ENCODE measurements around the gene ABITRAM.
A peak's percentile ranks its signal among the peaks of the same experiment; 100 is the strongest.
"Not testable (repeated sequence)": the region's sequence is repeated elsewhere in the genome, so short reads cannot be mapped to it uniquely, and the experiment has no call there.

The ABITRAM gene, protein sequence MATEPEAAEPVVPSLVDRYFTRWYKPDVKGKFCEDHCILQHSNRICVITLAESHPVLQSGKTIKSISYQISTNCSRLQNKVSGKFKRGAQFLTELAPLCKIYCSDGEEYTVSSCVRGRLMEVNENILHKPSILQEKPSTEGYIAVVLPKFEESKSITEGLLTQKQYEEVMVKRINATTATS

DNA sequence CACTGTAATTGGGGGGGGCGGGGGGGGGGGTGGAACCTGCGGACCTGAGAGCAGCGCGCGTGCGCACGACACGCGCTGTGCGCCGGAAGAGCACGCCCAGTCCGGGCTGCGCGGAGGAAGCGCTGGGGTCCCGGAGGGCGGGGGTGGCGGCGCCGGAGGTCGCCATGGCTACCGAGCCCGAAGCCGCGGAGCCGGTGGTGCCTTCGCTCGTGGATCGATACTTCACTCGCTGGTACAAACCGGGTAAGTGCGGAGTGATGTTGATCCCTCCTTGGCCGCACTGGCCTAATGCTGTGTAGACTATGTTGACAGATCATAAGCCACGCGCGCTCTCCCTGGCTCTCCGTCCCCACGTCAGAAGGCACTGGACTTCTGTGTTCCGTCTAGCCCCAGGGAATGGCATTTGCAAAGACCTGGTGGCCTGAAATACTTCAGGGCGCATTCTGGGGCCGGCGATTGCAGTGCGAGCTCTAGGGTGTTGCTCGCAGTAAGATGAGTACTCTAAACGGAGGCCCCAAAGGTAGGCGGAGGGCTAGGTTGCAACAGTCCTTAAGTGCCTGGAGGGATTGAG, at the start of gene ABITRAM:
TSS of gene ABITRAM (plus strand) at position 78 of the 571 bp plus-strand sequence. CDS start at position 165, 87 bp downstream.
- peak; percentile 83 for DNase-seq (ENCODE audit: low read depth)

DNA sequence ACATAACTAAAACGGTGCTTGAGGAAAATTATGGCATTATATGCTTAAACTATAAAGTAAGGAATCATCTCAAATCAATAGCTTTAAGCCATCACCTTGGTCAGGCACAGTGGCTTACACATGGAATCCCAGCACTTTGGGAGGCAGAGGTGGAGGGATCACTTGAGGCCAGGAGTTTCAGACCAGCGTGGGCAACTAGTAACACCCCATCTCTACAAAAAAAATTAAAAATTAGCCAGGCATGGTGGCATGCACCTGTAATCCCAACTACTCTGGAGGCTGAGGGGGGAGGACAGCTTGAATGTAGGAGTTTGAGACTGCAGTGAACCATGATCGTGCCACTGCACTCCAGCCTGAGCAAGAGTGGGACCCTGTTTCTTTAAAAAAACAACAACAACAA, 49.5 kb upstream of the ABITRAM start:
- no peak for DNase-seq (ENCODE audit: low read depth)

DNA sequence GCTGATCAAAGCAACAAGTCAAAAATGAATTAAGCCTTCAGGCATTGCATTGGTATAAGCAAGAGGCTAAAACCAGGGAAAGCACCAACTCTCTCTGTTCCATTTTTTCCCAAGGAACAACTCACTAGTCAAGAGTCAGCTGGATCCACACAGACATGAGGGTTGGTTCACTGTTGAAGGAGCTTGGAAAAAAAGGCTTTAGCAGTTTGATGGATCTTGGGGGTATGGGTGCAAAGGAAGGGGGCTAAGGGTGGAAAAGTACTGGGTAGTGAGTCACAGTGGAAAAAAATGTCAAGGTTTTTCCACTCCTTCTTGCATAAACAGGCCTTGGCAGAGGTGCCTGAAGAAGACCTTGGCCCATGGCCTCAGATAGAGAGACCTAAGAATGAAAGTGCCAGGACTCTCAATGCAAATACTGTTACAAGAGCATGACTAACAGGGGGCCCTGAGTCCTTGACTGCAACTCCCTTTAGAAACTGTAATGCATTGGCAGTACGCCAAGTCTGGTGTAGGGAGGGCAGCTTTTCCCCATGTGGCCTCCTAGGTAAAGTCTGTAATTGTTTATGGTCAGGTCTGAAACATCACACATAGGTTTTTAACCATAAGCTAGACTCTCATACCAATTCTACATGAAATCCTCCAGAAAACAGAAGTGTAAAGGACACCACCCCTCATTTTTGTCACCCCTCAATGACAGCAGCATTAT, 48.4 kb upstream of the ABITRAM start:
- DNase-seq (ENCODE audit: low read depth), result peak; percentile 85

DNA sequence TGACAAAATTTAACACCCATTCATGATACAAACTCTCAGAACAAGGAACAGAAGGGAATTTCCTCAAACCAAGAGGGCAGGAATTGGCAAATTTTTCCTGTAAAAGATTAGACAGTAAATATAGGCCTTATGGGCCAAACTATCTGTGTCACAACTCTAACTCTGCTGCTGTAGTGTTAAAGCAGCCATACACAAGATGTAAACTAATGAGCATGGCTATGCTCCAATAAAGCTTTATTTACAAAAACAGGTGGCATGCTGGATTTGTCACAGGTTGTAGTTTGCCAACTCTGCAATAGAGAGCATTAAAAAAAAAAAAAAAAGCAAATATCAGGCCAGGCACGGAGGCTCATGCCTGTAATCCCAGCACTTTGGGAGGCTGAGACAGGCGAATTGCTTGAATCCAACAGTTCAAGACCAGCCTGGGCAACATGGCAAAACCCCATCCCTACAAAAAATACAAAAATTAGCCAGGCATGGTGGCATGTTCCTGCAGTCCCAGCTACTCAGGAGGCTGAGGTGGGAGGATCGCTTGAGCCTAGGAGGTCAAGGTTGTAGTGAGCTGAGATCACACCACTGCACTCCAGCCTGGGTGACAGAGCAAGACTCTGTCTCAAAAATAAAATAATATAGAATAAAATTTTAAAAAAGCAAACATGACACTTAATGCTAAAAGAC, 47.5 kb upstream of the ABITRAM start:
- DNase-seq (ENCODE audit: low read depth), result not testable (repeated sequence)

DNA sequence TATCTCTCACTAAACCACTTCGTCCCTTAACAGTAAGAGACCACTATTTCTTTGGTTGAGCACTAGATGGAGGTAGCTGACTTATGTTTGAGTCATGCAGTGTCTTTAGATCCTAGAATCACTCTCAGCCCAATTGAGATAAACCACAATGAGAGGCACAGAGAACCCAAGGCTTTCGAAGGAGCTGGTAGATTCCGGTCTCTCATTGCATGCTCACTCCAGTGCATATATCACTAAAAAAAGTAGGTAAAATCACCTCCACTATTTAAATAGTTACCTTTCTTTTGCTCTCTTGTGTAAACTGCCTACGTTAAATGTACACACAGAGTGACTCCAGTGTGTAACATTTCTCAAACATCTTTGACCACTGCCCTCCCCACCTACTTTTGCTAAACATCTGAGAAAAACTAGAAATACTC, 44.5 kb upstream of the ABITRAM start:
- DNase-seq (ENCODE audit: low read depth), result peak; percentile 59

DNA sequence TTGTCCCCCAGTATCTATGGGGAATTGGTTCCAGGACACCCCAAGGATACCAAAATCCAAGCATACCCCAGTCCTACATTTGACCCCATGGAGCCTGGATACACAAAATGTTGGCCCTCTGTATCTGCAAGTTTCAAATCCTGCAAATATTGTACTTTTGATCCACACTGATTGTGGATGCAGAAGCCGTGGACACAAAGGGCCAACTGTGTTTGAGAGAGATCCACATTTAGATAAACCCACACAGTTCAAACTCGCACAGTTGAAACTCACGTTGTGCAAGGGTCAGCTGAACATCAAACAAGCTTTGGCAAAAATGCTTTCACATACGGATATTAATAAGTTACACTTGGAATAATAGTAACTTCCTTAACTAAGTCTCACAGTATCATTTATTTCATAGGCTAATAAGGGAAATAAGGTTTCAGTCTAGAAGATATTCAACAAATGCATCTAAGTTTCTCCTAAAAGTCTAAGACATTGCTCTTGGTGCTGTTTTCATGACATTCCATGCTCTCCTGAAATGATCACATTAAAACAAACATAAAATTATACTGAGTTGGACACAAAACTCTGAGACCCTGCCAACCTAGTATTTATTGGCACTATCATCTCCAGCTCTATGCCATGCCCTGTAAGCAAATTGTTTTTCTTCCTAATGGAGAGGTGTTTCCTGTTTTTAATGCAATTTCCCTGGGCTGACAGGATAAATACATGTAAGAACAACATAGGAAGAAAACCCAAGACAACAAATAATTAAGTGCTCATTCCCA, 39.8 kb upstream of the ABITRAM start:
- no peak for DNase-seq (ENCODE audit: low read depth)

DNA sequence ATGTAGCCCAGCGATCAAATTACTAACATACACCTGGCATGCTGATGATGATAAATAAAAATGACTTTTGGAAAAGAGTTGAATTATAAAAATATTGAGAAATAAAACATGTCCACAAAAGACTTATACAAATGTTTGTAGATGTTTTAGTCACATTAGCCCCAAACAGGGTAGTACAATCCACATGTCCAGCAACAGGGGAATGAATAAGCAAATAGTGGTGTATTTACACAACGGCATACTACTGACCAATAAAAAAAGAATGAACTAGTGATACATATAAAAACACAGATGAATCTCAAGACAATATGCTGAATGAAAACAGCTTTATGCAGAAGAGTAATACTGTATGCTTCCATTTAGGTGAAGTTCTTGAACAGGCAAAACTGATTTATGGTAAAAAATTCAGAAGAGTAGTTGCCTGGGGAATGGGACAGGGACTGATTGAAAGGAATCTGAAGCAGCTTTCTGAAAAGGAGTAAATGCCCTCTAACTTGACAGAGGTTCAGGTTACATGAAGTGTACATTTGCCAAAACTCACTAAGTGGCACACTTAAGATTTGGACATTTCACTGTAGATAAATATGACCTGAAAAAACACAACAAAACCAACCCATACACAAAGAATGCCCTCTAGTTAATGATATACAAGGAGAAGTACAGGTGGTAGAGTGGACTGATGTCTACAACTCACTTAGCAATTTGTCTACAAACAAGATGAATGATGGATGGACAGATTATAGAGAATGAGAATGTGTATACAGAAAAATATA, 36.7 kb upstream of the ABITRAM start:
- DNase-seq (ENCODE audit: low read depth), result no peak

DNA sequence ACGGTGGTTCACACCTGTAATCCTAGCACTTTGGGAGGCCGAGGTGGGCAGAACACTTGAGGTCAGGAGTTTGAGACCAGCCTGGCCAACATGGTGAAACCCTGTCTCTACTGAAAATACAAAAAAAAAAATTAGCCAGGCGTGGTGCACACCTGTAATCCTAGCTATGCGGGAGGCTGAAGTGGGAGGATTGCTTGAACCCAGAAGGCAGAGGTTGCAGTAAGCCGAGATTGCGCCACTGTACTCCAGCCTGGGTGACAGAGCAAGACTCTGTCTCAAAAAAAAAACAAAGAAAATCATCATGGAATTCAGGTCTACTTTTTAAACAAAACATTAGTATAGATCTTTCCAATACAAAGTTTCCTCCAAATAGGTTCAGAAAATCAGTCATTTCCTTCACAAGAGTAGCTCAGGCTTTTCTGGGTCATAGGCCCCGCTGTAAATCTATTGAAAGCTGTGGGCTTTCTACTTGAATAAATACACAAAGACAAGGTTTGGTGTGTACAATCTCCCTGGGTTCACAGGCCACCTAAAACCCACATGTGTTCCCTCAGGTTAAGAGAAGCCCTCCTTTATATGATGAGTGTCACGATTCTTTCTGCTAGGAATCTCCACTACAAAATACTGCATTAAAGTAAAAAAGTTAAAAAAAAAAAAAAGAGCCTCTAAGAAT, 35.0 kb upstream of the ABITRAM start:
- not testable (repeated sequence) for DNase-seq (ENCODE audit: low read depth)

DNA sequence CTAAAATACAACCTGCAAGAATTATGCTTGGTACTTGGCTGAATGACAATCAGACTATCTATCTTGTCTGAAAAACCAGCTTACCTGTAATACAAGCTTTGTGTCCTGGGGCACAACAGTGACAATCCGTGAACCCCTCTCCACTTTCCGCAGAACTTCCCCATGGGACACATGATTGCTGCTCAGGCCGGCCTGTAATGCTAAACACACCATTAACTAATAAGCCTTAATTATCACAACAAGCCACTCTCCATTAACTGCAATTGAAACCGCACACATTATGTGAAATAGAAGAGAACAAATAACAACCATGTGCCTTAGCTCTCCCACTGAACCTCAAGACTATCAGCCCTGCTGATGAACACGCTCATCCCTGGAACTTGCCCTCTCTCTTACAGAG, 34.0 kb upstream of the ABITRAM start:
- no peak for DNase-seq (ENCODE audit: low read depth)

DNA sequence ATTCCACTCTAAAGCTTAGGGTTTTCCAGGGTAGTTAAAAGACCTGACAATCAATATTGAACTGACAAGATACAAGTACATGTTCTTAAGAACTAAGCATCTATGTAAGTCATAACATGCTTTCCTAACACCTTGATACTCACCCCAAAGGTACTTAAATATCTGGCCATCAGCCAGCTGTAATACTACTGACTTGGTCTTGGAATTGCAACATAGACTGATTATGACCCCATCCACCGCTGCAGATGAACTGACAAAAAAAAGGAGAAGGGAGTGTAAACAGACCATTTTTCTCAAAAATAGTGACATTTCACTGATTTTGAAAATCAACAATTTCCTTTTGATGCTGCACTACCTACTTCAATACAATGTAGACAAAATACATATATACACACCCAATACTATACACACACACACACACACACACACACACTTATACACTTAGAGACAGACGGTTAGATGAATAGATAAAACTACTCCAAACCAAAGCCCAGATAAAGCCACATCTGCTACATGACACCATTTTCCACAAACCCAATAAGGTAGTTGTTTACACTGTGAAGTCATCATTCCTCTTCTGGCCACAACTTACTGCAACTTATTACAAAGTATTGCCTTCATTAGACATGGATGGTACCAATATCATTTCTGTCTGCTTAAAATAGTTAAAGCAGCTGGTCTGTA, 30.6 kb upstream of the ABITRAM start:
- no peak for DNase-seq (ENCODE audit: low read depth)

DNA sequence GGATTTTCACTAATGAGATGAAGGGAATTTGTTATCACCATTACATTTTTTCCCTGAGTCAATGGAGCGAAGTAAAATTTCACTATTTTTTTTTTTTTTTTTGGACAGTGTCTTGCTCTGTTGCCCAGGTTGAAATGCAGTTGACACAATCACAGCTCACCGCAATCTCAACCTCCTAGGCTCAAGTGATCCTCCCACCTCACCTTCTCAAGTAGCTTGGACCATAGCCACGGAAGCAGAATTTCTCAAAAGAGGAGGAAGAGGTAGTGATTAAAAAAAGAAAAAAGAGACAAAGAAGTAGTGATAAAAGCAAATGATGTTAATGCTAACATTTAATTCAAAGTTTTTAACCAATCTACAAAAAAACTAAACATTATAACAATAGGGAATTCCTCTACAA, 30.0 kb upstream of the ABITRAM start:
- no peak for DNase-seq (ENCODE audit: low read depth)

DNA sequence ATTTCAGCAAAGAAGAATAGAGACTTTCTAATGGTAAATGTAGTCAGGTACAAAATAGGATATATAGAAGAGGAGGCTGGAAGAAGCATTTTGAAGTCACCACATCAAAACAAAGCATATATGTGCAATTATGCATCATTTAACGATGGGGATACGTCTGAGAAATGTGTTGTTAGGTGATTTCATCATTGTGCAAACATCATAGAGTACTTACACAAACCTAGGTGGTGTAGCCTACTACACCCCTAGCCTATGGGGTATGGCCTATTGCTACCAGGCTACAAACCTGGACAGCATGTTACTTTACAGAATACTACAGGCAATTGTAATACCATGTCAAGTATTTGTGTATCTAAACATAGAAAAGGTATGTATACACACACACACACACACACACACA, 28.7 kb upstream of the ABITRAM start:
- no peak for DNase-seq (ENCODE audit: low read depth)

DNA sequence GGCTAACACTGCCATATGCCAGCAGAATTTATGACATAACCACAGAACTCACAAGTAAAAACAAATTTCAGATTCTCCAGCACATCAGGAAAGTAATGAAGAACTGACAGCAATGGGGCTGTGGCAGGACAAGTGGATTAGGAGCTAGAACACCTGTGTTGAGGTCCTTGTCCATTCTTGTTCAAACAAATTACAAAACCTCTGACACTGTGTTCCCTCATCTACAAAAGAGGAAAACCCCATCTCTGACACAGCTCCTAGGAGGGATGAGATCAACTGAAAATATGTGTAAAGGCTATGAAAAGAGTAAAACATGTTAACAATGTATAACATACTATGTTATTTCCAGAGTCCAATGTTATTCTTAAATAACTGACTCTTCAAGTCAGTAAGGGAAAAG, 23.8 kb upstream of the ABITRAM start:
- DNase-seq (ENCODE audit: low read depth), result no peak

DNA sequence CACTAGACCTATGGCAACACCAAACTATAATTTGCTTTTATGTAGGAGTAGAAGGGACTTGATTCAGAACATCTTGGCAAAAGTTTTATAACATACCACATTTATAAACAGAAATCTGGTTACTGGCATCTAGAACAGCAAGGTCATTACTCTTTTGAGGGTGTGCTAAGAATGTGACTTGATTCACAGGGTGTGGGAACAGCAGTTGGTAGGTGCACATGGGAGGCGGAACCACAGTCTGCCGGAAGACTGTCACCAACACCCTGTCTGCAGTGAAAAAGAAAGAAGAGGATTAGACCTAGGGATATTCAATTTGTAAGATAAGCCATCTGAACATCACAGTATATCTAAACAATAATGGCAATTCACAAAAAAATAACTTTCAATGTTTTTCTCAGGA, 23.3 kb upstream of the ABITRAM start:
- no peak for DNase-seq (ENCODE audit: low read depth)

DNA sequence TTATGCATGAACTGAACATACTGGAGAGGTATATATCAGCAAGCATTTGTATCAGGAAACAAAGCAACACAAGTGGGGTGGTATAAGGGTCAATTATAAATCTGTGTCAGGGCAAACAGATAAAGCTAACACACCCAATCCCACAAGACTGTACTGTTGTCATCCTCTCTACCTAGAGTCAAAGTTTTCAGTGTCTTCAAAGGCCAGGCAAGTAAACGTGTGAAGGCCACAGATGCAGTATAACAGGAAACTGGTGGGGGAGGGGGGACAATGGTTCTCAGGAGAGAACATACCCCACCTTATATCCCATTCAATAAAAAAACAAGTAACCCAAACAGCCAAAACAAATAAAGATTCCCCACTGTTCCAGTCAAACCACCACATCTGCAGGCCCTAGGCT, 22.4 kb upstream of the ABITRAM start:
- no peak for DNase-seq (ENCODE audit: low read depth)

DNA sequence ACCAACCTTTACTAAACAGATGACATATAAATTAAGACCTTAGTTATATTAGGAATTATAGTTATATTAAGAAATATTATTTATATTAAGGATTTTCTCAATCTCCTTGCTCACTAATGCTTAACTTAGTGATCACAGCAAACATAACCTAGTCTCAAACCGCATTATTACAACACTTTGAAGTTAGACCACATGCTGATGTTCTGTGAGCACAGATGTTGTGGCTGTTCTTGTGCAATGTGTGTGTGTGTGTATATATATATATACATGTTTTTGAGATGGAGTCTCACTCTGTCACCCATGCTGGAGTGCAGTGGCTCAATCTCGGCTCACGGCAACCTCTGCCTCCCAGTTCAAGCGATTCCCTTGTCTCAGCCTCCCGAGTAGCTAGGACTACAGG, 20.8 kb upstream of the ABITRAM start:
- no peak for DNase-seq (ENCODE audit: low read depth)

DNA sequence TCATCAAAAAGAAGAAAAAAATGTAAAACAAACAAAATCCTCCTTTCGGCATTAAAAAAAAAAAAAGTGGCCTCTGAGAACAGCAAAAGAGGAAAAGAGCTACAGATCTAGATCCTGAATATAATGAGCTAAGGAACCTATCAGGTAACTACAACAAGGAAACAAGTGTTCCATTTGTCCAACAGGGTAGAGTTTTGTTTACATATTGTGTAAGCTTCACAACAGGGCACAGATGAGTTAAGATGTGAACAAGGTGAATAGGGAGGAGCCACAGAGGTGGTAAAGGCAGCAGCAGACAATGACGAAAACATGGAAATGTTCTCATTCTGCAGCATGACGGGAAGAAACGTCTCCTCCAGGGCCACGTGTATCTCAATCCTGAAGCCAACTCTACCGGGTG, 14.7 kb upstream of the ABITRAM start:
- DNase-seq (ENCODE audit: low read depth), result no peak

DNA sequence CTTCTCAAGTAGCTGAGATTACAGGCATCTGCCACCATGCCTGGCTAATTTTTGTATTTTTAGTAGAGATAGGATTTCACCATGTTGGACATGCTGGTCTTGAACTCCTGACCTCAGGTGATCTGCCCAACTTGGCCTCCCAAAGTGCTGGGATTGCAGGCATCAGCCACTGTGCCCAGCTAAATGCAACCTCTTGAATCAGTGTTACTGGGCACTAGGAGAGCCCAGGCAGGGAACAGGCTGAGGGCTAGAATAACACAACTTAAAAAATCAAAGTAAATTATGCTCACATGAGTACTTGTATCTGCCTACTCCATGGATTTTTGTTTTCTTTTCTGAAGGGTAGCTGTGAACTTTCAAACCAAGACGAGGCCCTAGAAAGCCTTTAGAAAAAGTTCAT, 13.8 kb upstream of the ABITRAM start:
- not testable (repeated sequence) for DNase-seq (ENCODE audit: low read depth)

DNA sequence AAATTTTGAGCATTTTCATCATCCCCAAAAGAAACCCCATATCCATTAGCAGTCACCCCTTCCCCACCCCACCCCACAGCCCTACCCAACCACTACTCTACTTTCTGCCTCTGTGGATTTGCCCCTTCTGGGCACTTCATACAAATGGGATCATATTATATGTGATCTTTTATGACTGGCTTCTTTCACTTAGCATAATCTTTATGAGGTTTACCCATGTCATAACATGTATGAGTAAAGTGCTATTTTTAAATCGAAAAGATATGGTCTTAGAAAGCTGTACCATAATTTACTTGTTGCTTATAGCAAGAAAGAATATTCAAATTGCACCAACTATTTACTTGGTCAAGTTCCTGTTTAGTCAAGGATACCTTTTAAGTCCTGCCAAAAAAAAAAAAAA, 13.0 kb upstream of the ABITRAM start:
- DNase-seq (ENCODE audit: low read depth), result no peak

DNA sequence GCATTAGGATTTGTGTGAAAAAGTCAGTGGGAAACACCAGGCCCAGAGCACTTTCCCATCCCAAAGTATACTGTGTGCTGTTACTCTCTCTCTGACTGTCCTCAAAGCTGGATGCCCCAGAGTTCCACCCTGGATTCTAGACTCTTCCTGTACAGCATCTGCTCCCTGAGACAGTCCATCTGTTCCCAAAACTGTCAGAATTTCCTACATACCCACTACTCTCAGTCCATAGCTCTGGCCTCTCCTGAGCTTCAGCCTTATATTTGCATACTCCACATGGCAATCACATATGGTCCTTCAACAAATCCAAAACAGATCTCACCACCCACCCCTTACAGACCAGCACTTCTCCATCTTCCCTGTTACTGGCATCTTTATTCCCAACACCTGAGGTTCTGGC, 9.7 kb upstream of the ABITRAM start:
- DNase-seq (ENCODE audit: low read depth), result no peak
